ENCODE data around the gene PARD3.

PARD3 gene

GRCh38 chr10:34061841-34062240 is 753.3 kb downstream of the PARD3 start:
- no peak for DNase-seq (ENCODE audit: low read depth)
- no peak for TF ChIP-seq CTCF (IDR thresholded peaks at IDR 0.05; ENCODE audit: control insufficient read depth, extremely low read depth, insufficient read depth)
- H3K4me3 ChIP-seq (ENCODE audit: low read depth, low read length), result no peak overlapping the region
